GM18511 (cell line): ENCODE measurements around the gene LCN15.
"Not testable (repeated sequence)": the region's sequence is repeated elsewhere in the genome, so short reads cannot be mapped to it uniquely, and the experiment has no call there.

Experiments
- ATAC-seq: cut with Tn5 transposase; IDR thresholded peaks from one replicate; pipeline ENCODE4 v1.9.1; 2021; ENCODE audit warnings: mild to moderate bottlenecking, moderate library complexity; ENCODE audit not compliant: unreplicated experiment

The LCN15 gene

GRCh38 chr9:136775191-136775590, 10.9 kb upstream of the LCN15 start:
- no peak for ATAC-seq

GRCh38 chr9:136774416-136775045, 10.2 kb upstream of the LCN15 start:
- no peak for ATAC-seq

GRCh38 chr9:136773386-136774044, 9.2 kb upstream of the LCN15 start:
- no peak for ATAC-seq

GRCh38 chr9:136771907-136772415, 7.6 kb upstream of the LCN15 start:
- no peak for ATAC-seq

- ATAC-seq: no peak
These were observed 5.4 kb upstream of the LCN15 start for GRCh38 chr9:136769710-136770191.

- not testable (repeated sequence) for ATAC-seq
These were observed 2.2 kb upstream of the LCN15 start for GRCh38 chr9:136766410-136767120.

- peak; percentile 70 for ATAC-seq
These were observed 1.6 kb upstream of the LCN15 start for GRCh38 chr9:136765745-136766409.

GRCh38 chr9:136765041-136765440, 723 bp upstream of the LCN15 start:
- ATAC-seq: no peak

- ATAC-seq: no peak
These were observed 676 bp downstream of the LCN15 start for GRCh38 chr9:136763649-136764035.

- ATAC-seq: no peak
These were observed 1.2 kb downstream of the LCN15 start for GRCh38 chr9:136762915-136763648.

- ATAC-seq: no peak
These were observed 2.1 kb downstream of the LCN15 start for GRCh38 chr9:136762221-136762691.

- no peak for ATAC-seq
These were observed 2.8 kb downstream of the LCN15 start for GRCh38 chr9:136761545-136761981.

GRCh38 chr9:136760834-136761544, 3.3 kb downstream of the LCN15 start:
- not testable (repeated sequence) for ATAC-seq

GRCh38 chr9:136760424-136760823, 3.9 kb downstream of the LCN15 start:
- no peak for ATAC-seq

GRCh38 chr9:136759436-136760325, 4.6 kb downstream of the LCN15 start:
- no peak for ATAC-seq

- ATAC-seq: no peak
These were observed 5.3 kb downstream of the LCN15 start for GRCh38 chr9:136759001-136759400.

- ATAC-seq: no peak
These were observed 6.6 kb downstream of the LCN15 start for GRCh38 chr9:136757751-136758140.

GRCh38 chr9:136757328-136757727, 7.0 kb downstream of the LCN15 start:
- ATAC-seq: no peak

- ATAC-seq: no peak
These were observed 7.5 kb downstream of the LCN15 start for GRCh38 chr9:136756836-136757235.
